Activated CD8-positive, alpha-beta memory T cell treated with anti-CD3 and anti-CD28 coated beads, Interleukin-2, amount 10 ng/mL, durations not matched to agents 7 days and 5 days (primary cell): ENCODE measurements around the gene KCTD17. TPM values are rescaled to one million over a fixed set of nuclear protein-coding genes. Genes with fewer than 3 reads are reported as not detected.
A peak's percentile ranks its signal among the peaks of the same experiment; 100 is the strongest.

ENCODE experiments used
- ATAC-seq: fragments of 150-1000 bp; cut with Tn5 transposase; one replicate; pipeline ENCODE4 v1.10.0; 2021; ENCODE audit warnings: moderate library complexity
- CTCF ChIA-PET: fragments of 350-600 bp; sonication (Branson Sonifier 250); formaldehyde crosslinking; loops from one replicate; lab custom pipeline; 2021; ENCODE audit warnings: antibody characterized with exemption; lab: Charles Lee
- DNase-seq: peaks from one replicate; pipeline ENCODE4 v3.0.0-alpha.2; 2020
- H3K27ac Mint-ChIP-seq: one replicate; pipeline ENCODE4 v1.8.0; 2021; ENCODE audit warnings: mild to moderate bottlenecking, mixed read lengths
- H3K27me3 Mint-ChIP-seq: one replicate; pipeline ENCODE4 v1.8.0; 2021; ENCODE audit warnings: mixed read lengths
- H3K36me3 Mint-ChIP-seq: one replicate; pipeline ENCODE4 v1.8.0; 2021; ENCODE audit warnings: mild to moderate bottlenecking, mixed read lengths
- H3K4me1 Mint-ChIP-seq: one replicate; pipeline ENCODE4 v1.8.0; 2021; ENCODE audit warnings: mixed read lengths
- H3K4me3 Mint-ChIP-seq: one replicate; pipeline ENCODE4 v1.8.0; 2021; ENCODE audit warnings: mild to moderate bottlenecking, moderate library complexity, mixed read lengths
- H3K9me3 Mint-ChIP-seq: one replicate; pipeline ENCODE4 v1.8.0; 2022; ENCODE audit warnings: low read depth, mixed read lengths
- total RNA-seq, 2 experiments: library from RNA; stranded (reverse); gene quantifications; one replicate each; pipeline ENCODE4 v1.2.3, GENCODE V29; 2021

The KCTD17 gene
- total RNA-seq, 2 experiments from 2014 or later = 47.7 to 53.4 TPM

GRCh38 chr22:37060801-37061610, 9.5 kb downstream of the KCTD17 start:
- DNase-seq (peak; percentile 86), ATAC-seq (peak; percentile 74)
- Mint-ChIP-seq H3K27me3 (no peaks in the 10 kb centered on the region), H3K9me3 (no peaks in the 10 kb centered on the region), H3K4me1 (peaks cover 35% of the 10 kb centered on the region), H3K36me3 (peaks cover 13% of the 10 kb centered on the region), H3K4me3 (peak overlapping the region; percentile 66), H3K27ac (peak overlapping the region; percentile 81)
- CTCF ChIA-PET = interaction anchor here (0.7 to 2.1 kb wide), 10 partner anchors 10 to 285 kb away, joined by 3 to 6 read pairs (median 3); partner anchors contain the start of genes IFT27, KCTD17, MPST and TST

- ATAC-seq (no peak), DNase-seq (no peak)
- peaks cover 35% of the 10 kb centered on the region for H3K4me1 Mint-ChIP-seq
- no peak overlapping the region for H3K4me3 Mint-ChIP-seq
- H3K27me3 Mint-ChIP-seq = no peaks in the 10 kb centered on the region
- H3K9me3 Mint-ChIP-seq = no peaks in the 10 kb centered on the region
- H3K27ac Mint-ChIP-seq = peak overlapping the region; percentile 19
- CTCF ChIA-PET = interaction anchor here (1.0 to 2.1 kb wide), 7 partner anchors 10 to 286 kb away, joined by 3 to 6 read pairs (median 3); partner anchors contain the start of genes IFT27 and KCTD17
- H3K36me3 Mint-ChIP-seq = peaks cover 10% of the 10 kb centered on the region
Measured at GRCh38 chr22:37061611-37062375, 10.3 kb downstream of the KCTD17 start.

GRCh38 chr22:37062376-37062675, 10.8 kb downstream of the KCTD17 start:
- Mint-ChIP-seq H3K27me3 (no peaks in the 10 kb centered on the region), H3K4me1 (peaks cover 35% of the 10 kb centered on the region), H3K27ac (no peak overlapping the region), H3K36me3 (peaks cover 6% of the 10 kb centered on the region), H3K4me3 (no peak overlapping the region), H3K9me3 (no peaks in the 10 kb centered on the region)
- no peak for ATAC-seq
- DNase-seq = no peak
- CTCF ChIA-PET = interaction anchor here (1.0 to 1.1 kb wide), 2 partner anchors 14 to 18 kb away, joined by 3 to 4 read pairs; no protein-coding TSS in a partner anchor

- ATAC-seq (no peak), DNase-seq (no peak)
- no peak overlapping the region for H3K27ac Mint-ChIP-seq
- no peaks in the 10 kb centered on the region for H3K27me3 Mint-ChIP-seq
- no peak overlapping the region for H3K4me3 Mint-ChIP-seq
- H3K4me1 Mint-ChIP-seq = peaks cover 35% of the 10 kb centered on the region
- no peaks in the 10 kb centered on the region for H3K9me3 Mint-ChIP-seq
- peaks cover 3% of the 10 kb centered on the region for H3K36me3 Mint-ChIP-seq
- CTCF ChIA-PET = interaction anchor here (1.1 to 1.8 kb wide), 2 partner anchors 14 to 104 kb away, joined by 3 to 4 read pairs; no protein-coding TSS in a partner anchor
Measured at GRCh38 chr22:37062702-37063381, 11.3 kb downstream of the KCTD17 start.

GRCh38 chr22:37063431-37064420, 12.2 kb downstream of the KCTD17 start:
- H3K27ac Mint-ChIP-seq = no peak overlapping the region
- H3K36me3 Mint-ChIP-seq = peaks cover 2% of the 10 kb centered on the region
- no peaks in the 10 kb centered on the region for H3K9me3 Mint-ChIP-seq
- H3K4me1 Mint-ChIP-seq = peaks cover 35% of the 10 kb centered on the region
- ATAC-seq (no peak), DNase-seq (no peak)
- H3K4me3 Mint-ChIP-seq = no peak overlapping the region
- CTCF ChIA-PET = interaction anchor here (1.8 kb wide), 1 partner anchor 103 kb away, joined by 4 read pairs; no protein-coding TSS in a partner anchor
- peaks cover 3% of the 10 kb centered on the region for H3K27me3 Mint-ChIP-seq

- H3K27me3 Mint-ChIP-seq = peaks cover 6% of the 10 kb centered on the region
- ATAC-seq = no peak
- CTCF ChIA-PET = interaction anchor here (1.8 kb wide), 1 partner anchor 103 kb away, joined by 4 read pairs; no protein-coding TSS in a partner anchor
- no peak for DNase-seq
- peaks cover 2% of the 10 kb centered on the region for H3K36me3 Mint-ChIP-seq
- no peak overlapping the region for H3K4me3 Mint-ChIP-seq
- no peak overlapping the region for H3K27ac Mint-ChIP-seq
- no peaks in the 10 kb centered on the region for H3K9me3 Mint-ChIP-seq
- peaks cover 29% of the 10 kb centered on the region for H3K4me1 Mint-ChIP-seq
Measured at GRCh38 chr22:37064553-37064952, 13.0 kb downstream of the KCTD17 start.

- peaks cover 12% of the 10 kb centered on the region for H3K27me3 Mint-ChIP-seq
- no peak for ATAC-seq
- peaks cover 23% of the 10 kb centered on the region for H3K4me1 Mint-ChIP-seq
- peaks cover 2% of the 10 kb centered on the region for H3K36me3 Mint-ChIP-seq
- DNase-seq = no peak
- no peaks in the 10 kb centered on the region for H3K9me3 Mint-ChIP-seq
- no peak overlapping the region for H3K4me3 Mint-ChIP-seq
- CTCF ChIA-PET = interaction anchor here (1.7 kb wide), 1 partner anchor 13 kb away, joined by 4 read pairs; no protein-coding TSS in a partner anchor
- no peak overlapping the region for H3K27ac Mint-ChIP-seq
Measured at GRCh38 chr22:37065180-37065579, 13.6 kb downstream of the KCTD17 start.

DNA sequence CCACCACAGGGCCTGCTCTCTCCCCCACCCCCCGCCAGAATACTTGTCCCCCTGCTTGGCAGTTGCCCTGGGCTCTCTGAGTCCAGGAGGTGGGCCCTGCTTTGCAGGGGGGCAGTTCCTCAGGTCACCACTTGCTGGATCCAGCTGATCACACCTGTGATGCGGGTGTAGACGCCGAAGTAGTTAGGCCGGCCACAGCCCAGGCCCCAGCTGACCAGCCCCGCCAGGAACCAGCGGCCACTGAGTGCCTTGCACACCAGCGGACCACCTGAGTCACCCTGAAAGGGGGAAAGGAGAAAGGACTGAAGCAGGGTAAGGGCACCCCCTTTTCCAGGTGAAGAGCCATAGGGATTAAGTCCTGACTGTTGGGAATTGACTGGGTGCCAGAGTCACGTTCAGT, 14.4 kb downstream of the KCTD17 start:
- H3K4me3 Mint-ChIP-seq = no peak overlapping the region
- no peak overlapping the region for H3K27ac Mint-ChIP-seq
- peaks cover 15% of the 10 kb centered on the region for H3K4me1 Mint-ChIP-seq
- ATAC-seq (no peak), DNase-seq (no peak)
- H3K36me3 Mint-ChIP-seq = peaks cover 1% of the 10 kb centered on the region
- H3K27me3 Mint-ChIP-seq = peaks cover 12% of the 10 kb centered on the region
- H3K9me3 Mint-ChIP-seq = no peaks in the 10 kb centered on the region
- CTCF ChIA-PET = interaction anchor here (1.7 kb wide), 1 partner anchor 12 kb away, joined by 4 read pairs; no protein-coding TSS in a partner anchor

DNA sequence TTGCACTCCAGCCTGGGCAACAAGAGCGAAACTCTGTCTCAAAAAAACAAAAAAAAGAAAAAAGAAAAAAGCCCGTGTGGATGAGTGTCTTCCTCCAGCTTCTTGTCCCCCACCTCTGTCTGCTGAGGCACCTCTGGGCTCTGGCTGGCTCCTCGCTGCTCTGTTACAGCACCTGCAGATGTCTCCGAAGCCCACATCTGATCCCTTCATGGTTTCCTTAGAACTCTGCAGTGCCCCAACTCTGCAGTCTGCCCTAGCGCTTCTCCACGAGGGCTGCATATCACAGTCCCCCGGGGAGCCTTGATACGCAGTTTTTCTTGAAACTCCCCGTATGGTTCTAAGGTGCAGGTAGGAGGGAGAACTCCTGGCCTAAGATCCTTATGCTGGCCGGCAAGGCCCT, 15.9 kb downstream of the KCTD17 start:
- CTCF ChIA-PET = interaction anchor here (1.4 kb wide), 1 partner anchor 9 kb away, joined by 5 read pairs; no protein-coding TSS in a partner anchor
- peaks cover 12% of the 10 kb centered on the region for H3K27me3 Mint-ChIP-seq
- peaks cover 2% of the 10 kb centered on the region for H3K4me1 Mint-ChIP-seq
- no peak overlapping the region for H3K4me3 Mint-ChIP-seq
- H3K36me3 Mint-ChIP-seq = no peaks in the 10 kb centered on the region
- H3K27ac Mint-ChIP-seq = no peak overlapping the region
- no peak for ATAC-seq
- H3K9me3 Mint-ChIP-seq = no peaks in the 10 kb centered on the region
- DNase-seq = no peak

- Mint-ChIP-seq H3K9me3 (no peaks in the 10 kb centered on the region), H3K27ac (no peak overlapping the region), H3K27me3 (peaks cover 12% of the 10 kb centered on the region), H3K4me1 (no peaks in the 10 kb centered on the region), H3K4me3 (no peak overlapping the region), H3K36me3 (no peaks in the 10 kb centered on the region)
- DNase-seq = no peak
- peak; percentile 38 for ATAC-seq
- CTCF ChIA-PET = interaction anchor here (1.6 kb wide), 1 partner anchor 23 kb away, joined by 3 read pairs; no protein-coding TSS in a partner anchor
Measured at GRCh38 chr22:37068859-37069258, 17.3 kb downstream of the KCTD17 start.

- Mint-ChIP-seq H3K9me3 (no peaks in the 10 kb centered on the region), H3K4me3 (no peak overlapping the region), H3K36me3 (no peaks in the 10 kb centered on the region), H3K4me1 (no peaks in the 10 kb centered on the region), H3K27ac (no peak overlapping the region), H3K27me3 (peaks cover 12% of the 10 kb centered on the region)
- no peak for DNase-seq
- CTCF ChIA-PET = interaction anchor here (1.6 kb wide), 1 partner anchor 23 kb away, joined by 3 read pairs; no protein-coding TSS in a partner anchor
- ATAC-seq = no peak
Measured at GRCh38 chr22:37069319-37069718, 17.8 kb downstream of the KCTD17 start.

- H3K9me3 Mint-ChIP-seq = no peaks in the 10 kb centered on the region
- H3K4me3 Mint-ChIP-seq = no peak overlapping the region
- no peak for ATAC-seq
- H3K27me3 Mint-ChIP-seq = peaks cover 12% of the 10 kb centered on the region
- no peak for DNase-seq
- no peak overlapping the region for H3K27ac Mint-ChIP-seq
- H3K36me3 Mint-ChIP-seq = no peaks in the 10 kb centered on the region
- H3K4me1 Mint-ChIP-seq = peaks cover 2% of the 10 kb centered on the region
- CTCF ChIA-PET = interaction anchor here (0.8 to 1.6 kb wide), 4 partner anchors 10 to 214 kb away, joined by 3 read pairs; no protein-coding TSS in a partner anchor
Measured at GRCh38 chr22:37069719-37070118, 18.2 kb downstream of the KCTD17 start.
